ENCODE data around the gene ADA.

The ADA gene

DNA sequence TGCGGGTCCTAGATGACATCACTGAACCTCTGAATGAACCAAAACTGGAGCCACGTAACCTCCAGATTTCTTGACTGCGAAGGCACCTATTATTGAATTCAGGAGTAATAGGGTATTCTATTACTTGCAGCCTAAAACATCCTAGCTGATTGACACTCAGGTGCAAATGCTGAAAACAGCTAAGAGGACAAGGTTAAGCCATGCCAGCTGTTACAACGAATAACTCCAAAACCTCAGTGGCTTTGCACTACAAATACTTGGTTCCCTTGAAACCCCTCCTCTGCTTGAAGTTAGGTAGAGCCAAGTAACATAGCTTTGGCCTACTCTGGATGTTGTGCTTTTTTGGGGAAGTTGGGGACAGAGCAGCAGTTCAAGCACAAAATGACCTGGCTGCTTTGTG lies 42.7 kb upstream of the ADA start:
- no peak overlapping the region for H3K27ac ChIP-seq
- TF ChIP-seq, protein P1, sequence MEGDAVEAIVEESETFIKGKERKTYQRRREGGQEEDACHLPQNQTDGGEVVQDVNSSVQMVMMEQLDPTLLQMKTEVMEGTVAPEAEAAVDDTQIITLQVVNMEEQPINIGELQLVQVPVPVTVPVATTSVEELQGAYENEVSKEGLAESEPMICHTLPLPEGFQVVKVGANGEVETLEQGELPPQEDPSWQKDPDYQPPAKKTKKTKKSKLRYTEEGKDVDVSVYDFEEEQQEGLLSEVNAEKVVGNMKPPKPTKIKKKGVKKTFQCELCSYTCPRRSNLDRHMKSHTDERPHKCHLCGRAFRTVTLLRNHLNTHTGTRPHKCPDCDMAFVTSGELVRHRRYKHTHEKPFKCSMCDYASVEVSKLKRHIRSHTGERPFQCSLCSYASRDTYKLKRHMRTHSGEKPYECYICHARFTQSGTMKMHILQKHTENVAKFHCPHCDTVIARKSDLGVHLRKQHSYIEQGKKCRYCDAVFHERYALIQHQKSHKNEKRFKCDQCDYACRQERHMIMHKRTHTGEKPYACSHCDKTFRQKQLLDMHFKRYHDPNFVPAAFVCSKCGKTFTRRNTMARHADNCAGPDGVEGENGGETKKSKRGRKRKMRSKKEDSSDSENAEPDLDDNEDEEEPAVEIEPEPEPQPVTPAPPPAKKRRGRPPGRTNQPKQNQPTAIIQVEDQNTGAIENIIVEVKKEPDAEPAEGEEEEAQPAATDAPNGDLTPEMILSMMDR (conservative IDR thresholded peaks at IDR 0.05) = no peak

DNA sequence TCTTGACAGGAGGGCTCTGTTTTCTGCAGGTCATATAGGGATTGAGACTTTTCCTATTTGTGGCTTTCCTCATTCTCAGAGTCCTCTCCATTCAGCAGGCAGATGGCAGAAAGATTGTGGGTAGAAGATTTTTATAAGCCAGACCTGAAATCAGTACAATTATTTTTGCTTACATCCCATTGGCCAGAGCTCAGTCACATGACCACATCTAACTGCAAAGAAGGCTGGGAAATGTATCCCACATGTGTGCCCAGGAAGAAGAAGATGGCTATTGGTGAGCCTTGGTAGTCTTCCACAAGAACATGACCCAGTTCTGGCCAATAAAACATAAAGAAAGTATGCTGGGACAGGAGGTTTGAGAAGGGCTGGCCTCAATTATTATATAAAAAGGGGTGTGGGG lies 42.1 kb upstream of the ADA start:
- TF ChIP-seq, protein P1 (conservative IDR thresholded peaks at IDR 0.05) = no peak
- no peak overlapping the region for H3K27ac ChIP-seq

DNA sequence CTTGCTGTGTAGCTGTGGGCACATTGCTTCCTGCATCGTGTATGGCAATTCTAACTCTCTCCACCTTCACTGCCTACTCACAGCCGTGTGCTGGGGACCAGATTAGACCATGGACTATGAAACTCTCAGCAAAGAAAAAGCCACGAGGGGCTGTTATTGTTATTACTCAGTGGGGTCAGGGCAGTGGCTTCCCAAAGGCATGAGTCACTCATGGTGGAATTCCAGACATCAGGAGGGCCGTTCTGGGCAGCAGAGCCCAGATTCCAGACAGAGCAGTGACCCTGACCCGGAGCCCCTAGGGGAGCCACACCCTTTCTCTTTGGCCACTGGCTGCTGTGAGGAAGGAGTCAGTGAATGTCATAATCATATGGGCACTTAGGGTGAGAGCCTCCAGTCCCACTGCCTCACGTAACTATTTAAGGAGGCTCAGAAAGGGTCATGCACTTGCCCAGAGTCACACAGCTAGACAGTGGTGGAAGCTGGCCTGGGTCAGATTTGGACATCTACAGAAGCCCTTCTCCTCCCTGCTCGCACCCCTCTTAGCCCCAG lies 41.5 kb upstream of the ADA start:
- H3K27ac ChIP-seq = no peak overlapping the region

DNA sequence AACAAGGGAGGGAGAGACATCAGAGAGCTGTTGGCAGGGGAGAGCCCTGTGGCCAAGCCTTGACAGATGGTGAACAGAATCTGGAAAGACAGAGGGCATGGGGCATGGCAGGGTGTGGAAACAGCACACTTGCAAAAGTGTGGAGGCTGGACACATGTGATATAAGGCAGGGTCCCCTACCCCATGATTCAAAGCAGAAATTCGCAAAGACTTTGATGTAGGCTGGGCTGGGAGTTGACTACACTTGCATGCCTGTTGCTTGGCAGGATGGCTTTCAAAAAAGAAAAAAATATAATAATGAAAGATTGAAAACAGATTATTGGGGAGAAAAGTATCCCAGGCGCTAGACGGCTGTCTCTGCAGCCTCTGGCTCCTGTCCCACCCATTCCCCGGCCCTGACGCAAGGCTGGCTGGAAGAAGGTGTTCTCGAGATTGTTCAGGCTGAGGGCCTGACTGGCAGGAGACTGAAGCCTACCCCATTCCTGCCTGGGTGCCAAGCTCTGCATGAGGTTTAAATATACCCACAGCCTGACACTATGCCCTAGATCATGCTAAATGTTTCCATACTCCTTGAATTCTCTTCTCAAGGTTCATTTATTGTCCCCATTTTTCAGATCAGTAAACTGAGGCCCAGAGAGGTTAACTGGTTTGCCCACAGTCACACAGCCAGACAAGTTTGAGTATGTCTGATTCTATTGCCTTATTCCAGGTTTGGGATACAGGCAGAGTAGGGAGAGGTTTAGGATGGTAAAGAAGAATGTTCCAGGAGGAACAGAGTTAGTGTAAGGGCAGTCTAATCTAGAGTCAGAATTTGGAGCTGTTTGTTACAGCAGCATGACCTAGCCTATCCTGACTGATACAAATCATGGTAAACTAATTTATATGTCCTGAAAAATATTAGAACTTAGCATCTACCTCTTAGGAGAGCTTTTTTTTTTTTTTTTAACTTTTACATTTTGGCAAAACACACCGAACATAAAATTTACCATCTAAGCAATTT lies 40.2 kb upstream of the ADA start:
- TF ChIP-seq, protein P1 (conservative IDR thresholded peaks at IDR 0.05) = no peak
- no peak overlapping the region for H3K27ac ChIP-seq

More for the DNA sequence above, 41.5 kb upstream of the ADA start:
- TF ChIP-seq, protein P1 (conservative IDR thresholded peaks at IDR 0.05) = no peak

DNA sequence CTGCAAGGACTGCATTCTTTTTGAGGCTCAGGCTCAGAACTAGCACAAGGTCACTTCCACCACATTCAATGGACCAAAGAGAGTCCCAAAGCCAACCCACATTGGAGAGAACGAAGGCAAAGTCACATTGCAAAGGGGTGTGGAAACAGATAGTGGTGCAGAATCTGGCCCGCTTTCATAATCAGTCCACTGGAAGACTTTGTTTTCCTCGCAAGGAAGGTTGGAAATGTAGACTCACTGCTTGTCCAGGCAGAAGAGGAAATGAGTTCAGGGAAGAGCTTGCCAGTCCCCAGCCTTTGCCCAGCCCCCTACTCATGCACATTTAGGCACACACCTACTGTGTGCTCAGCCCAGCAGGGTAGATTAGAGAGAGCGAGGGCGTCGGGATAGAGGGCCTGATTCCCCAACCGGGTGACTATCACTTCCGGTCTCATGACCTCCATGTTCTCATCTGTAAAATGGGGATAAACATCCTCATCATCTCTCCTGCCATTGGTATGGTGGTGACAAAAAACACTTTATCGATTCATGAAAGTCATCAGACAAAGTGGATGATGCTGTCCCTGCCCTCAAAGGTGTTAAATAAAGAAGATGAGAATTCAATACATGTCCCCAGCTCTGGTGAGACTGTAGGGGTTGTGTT lies 39.4 kb upstream of the ADA start:
- TF ChIP-seq, protein P1 (conservative IDR thresholded peaks at IDR 0.05) = no peak
- H3K27ac ChIP-seq = no peak overlapping the region

DNA sequence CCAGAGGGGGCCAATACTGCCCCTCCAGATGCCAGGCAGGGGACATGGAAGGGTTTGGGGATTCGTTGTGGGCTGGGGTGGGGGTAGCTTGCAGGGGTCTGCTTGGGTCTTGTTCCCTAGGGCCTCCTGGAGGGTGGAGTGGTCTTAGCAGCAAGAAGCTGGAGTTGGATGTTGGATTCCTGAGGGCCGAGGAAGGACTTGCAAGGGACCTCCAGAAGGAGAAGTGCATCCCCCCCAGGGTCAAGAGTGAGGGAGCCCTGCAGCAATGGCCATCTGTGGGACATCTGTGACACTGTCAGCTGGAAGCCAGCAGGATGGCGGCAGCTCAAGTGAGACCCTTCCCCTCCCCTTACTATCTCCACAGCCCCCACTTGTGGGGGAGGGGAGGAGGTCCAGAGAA lies 38.3 kb upstream of the ADA start:
- no peak overlapping the region for H3K27ac ChIP-seq
- TF ChIP-seq, protein P1 (conservative IDR thresholded peaks at IDR 0.05) = no peak

DNA sequence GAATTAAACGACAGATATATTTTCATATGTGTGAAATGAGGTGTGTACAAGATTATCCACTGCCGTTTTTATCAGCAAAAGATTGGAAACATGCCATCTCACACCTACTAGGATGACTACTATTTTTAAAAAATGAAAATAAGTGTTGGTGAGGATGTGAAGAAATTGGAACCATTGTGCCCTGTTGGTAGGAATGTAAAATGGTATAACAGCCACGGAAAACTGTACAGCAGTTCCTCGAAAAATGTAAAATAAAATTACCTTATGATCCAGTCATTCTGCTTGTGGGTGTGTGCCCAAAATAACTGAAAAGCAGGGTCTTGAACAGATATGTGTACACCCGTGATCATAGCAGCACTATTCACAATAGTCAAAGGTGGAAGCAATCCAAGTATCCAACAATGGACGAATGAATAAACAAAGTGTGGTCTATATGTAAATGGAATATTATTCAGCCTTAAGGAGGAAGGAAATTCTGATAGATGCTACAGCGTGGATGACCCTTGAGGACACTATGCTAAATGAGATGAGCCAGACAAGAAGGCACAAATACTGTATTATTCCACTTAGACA lies 36.6 kb upstream of the ADA start:
- TF ChIP-seq, protein P1 (conservative IDR thresholded peaks at IDR 0.05) = no peak
- H3K27ac ChIP-seq = no peak overlapping the region
